ENCODE results near the gene RIMBP3C.
"Not testable (repeated sequence)": the region's sequence is repeated elsewhere in the genome, so short reads cannot be mapped to it uniquely, and the experiment has no call there.

RIMBP3C gene

GRCh38 chr22:21573750-21574494, 22.7 kb upstream of the RIMBP3C start:
- no peak for DNase-seq (ENCODE audit: low read depth in 2 of 2)

GRCh38 chr22:21573293-21573734, 22.1 kb upstream of the RIMBP3C start:
- no peak for DNase-seq (ENCODE audit: low read depth in 2 of 2)

- no peak for DNase-seq (ENCODE audit: low read depth in 2 of 2)
These were observed 20.4 kb upstream of the RIMBP3C start for GRCh38 chr22:21571679-21572078.

GRCh38 chr22:21570398-21570797, 19.1 kb upstream of the RIMBP3C start:
- no peak for DNase-seq (ENCODE audit: low read depth in 2 of 2)

GRCh38 chr22:21569459-21570170, 18.4 kb upstream of the RIMBP3C start:
- DNase-seq (ENCODE audit: low read depth in 2 of 2), result no peak

- not testable (repeated sequence) for DNase-seq (ENCODE audit: low read depth in 2 of 2)
These were observed 17.8 kb upstream of the RIMBP3C start for GRCh38 chr22:21569076-21569427.

- no peak for DNase-seq (ENCODE audit: low read depth in 2 of 2)
These were observed 17.2 kb upstream of the RIMBP3C start for GRCh38 chr22:21568347-21569075.

GRCh38 chr22:21567456-21568346, 16.4 kb upstream of the RIMBP3C start, which contains the start of gene UBE2L3:
Gene UBE2L3 (plus strand): TSS chr22:21567714. CDS start chr22:21567745, 31 bp downstream.
- DNase-seq (ENCODE audit: low read depth in 2 of 2), result peak; percentile 46 to 52

- no peak for DNase-seq (ENCODE audit: low read depth in 2 of 2)
These were observed 13.2 kb upstream of the RIMBP3C start for GRCh38 chr22:21564411-21564810.

GRCh38 chr22:21563912-21564311, 12.7 kb upstream of the RIMBP3C start:
- DNase-seq (ENCODE audit: low read depth in 2 of 2), result no peak

GRCh38 chr22:21560657-21561056, 9.4 kb upstream of the RIMBP3C start:
- DNase-seq (ENCODE audit: low read depth in 2 of 2), result not testable (repeated sequence)

- DNase-seq (ENCODE audit: low read depth in 2 of 2), result not testable (repeated sequence)
These were observed 8.3 kb upstream of the RIMBP3C start for GRCh38 chr22:21559345-21560125.

GRCh38 chr22:21550678-21551047, 598 bp downstream of the RIMBP3C start:
- not testable (repeated sequence) for DNase-seq (ENCODE audit: low read depth in 2 of 2)

GRCh38 chr22:21550008-21550677, 1.1 kb downstream of the RIMBP3C start:
- not testable (repeated sequence) for DNase-seq (ENCODE audit: low read depth in 2 of 2)

- DNase-seq (ENCODE audit: low read depth in 2 of 2), result not testable (repeated sequence)
These were observed 1.7 kb downstream of the RIMBP3C start for GRCh38 chr22:21549558-21549957.

- not testable (repeated sequence) for DNase-seq (ENCODE audit: low read depth in 2 of 2)
These were observed 6.6 kb downstream of the RIMBP3C start for GRCh38 chr22:21544432-21545322.

- DNase-seq (ENCODE audit: low read depth in 2 of 2), result not testable (repeated sequence)
These were observed 11.4 kb downstream of the RIMBP3C start for GRCh38 chr22:21539862-21540261.

- not testable (repeated sequence) for DNase-seq (ENCODE audit: low read depth in 2 of 2)
These were observed 18.2 kb downstream of the RIMBP3C start for GRCh38 chr22:21532863-21533648.

Data from fibroblast of skin of left biceps (primary cell).